Measurements from ENCODE around the gene PRX.

GRCh38 chr19:40381321-40381720 lies 31.9 kb downstream of the PRX start:
- TF ChIP-seq CTCF (IDR thresholded peaks at IDR 0.05; ENCODE audit: borderline replicate concordance, extremely low read depth, low read length, poor library complexity, severe bottlenecking), result no peak
- no peak for TF ChIP-seq EZH2 (IDR thresholded peaks at IDR 0.05; ENCODE audit: borderline replicate concordance, low read depth, low read length, severe bottlenecking)
